Endothelial cell of umbilical vein (primary cell): Measurements from ENCODE around the gene ELOB. TPM values are rescaled to one million over a fixed set of nuclear protein-coding genes. Genes with fewer than 3 reads are reported as not detected.

Experiments used
- BruUV-seq: library from RNA; stranded (reverse); fragments of 400-500 nt; replicated peaks from 2 replicates; lab custom pipeline; 2021; lab: Mats Ljungman, UMichigan
- CTCF ChIA-PET: fragments of 300-600, 350-600 bp; sonication (Branson Sonifier 250); formaldehyde crosslinking; loops from one replicate; lab custom pipeline; 2021; ENCODE audit warnings: antibody characterized with exemption, inconsistent platforms; lab: Charles Lee
- POLR2A ChIA-PET: fragments of 300-600, 350-600 bp; sonication (Branson Sonifier 250); formaldehyde crosslinking; loops from one replicate; lab custom pipeline; 2021; ENCODE audit warnings: antibody characterized with exemption, inconsistent platforms; lab: Charles Lee
- DNase-seq: peaks from one replicate; pipeline ENCODE4 v3.0.0-alpha.2; 2011; ENCODE audit warnings: low read depth, low spot score
- FAIRE-seq: peaks from 2 replicates; lab custom pipeline; 2011; peaks lifted over from hg19 to GRCh38; lab: Jason Lieb, UNC
- H2AFZ ChIP-seq: 2 replicates; pipeline ENCODE4 v1.6.0; 2012; ENCODE audit warnings: low read depth, low read length, control low read depth, inconsistent platforms
- H3K27ac ChIP-seq: 2 replicates; pipeline ENCODE4 v1.5.1; 2011; ENCODE audit warnings: low read depth, mild to moderate bottlenecking, control low read depth, low read length, moderate library complexity; ENCODE audit not compliant: insufficient read depth
- H3K27me3 ChIP-seq, 2 experiments: 2 replicates each; pipeline versions ENCODE4 v1.6.0 to v1.6.1; 2011; ENCODE audit warnings: low read length in 2 of 2, mixed read lengths in 1 of 2; ENCODE audit not compliant: control insufficient read depth in 2 of 2, insufficient read depth in 2 of 2
- H3K36me3 ChIP-seq, 2 experiments: 2 replicates in 1 of 2; 3 replicates in 1 of 2; pipeline ENCODE4 v1.5.1; 2011; ENCODE audit warnings: low read length in 2 of 2, mild to moderate bottlenecking in 1 of 2, moderate library complexity in 1 of 2; ENCODE audit not compliant: control insufficient read depth in 2 of 2, insufficient read depth in 2 of 2; ENCODE audit errors: extremely low read depth in 1 of 2
- H3K4me1 ChIP-seq: 3 replicates; pipeline ENCODE4 v1.5.1; 2011; ENCODE audit warnings: mild to moderate bottlenecking, low read length; ENCODE audit not compliant: control insufficient read depth, insufficient read depth; ENCODE audit errors: extremely low read depth
- H3K4me2 ChIP-seq: 2 replicates; pipeline ENCODE4 v1.6.1; 2011; ENCODE audit warnings: low read length, control low read depth, mixed read lengths; ENCODE audit not compliant: insufficient read depth
- H3K4me3 ChIP-seq, 3 experiments: fragments of 200-600 bp in 1 of 3; sonication (generic), shearing (Covaris generic) in 1 of 3; replicated peaks in 1 of 3; 2 replicates each; pipeline ENCODE4 v1.5.1; 2011 to 2016; ENCODE audit warnings: control low read depth in 3 of 3, low read length in 3 of 3, mild to moderate bottlenecking in 2 of 3, inconsistent platforms in 1 of 3, low read depth in 1 of 3, moderate library complexity in 1 of 3; ENCODE audit not compliant: insufficient read depth in 1 of 3
- H3K79me2 ChIP-seq: 2 replicates; pipeline ENCODE4 v1.6.0; 2012; ENCODE audit warnings: low read length, inconsistent platforms; ENCODE audit not compliant: control insufficient read depth, insufficient read depth
- H3K9ac ChIP-seq: replicated peaks from 2 replicates; pipeline ENCODE3; 2011; ENCODE audit warnings: low read length, control low read depth; ENCODE audit not compliant: insufficient read depth; ENCODE audit errors: extremely low read depth
- H3K9me1 ChIP-seq: replicated peaks from 3 replicates; pipeline ENCODE4 v1.6.0; 2011; ENCODE audit warnings: mild to moderate bottlenecking, low read length; ENCODE audit not compliant: control insufficient read depth, insufficient read depth; ENCODE audit errors: extremely low read depth
- H3K9me3 ChIP-seq: replicated peaks from 2 replicates; pipeline ENCODE4 v1.5.1; 2012; ENCODE audit warnings: low read length, inconsistent platforms; ENCODE audit not compliant: control insufficient read depth, insufficient read depth
- H4K20me1 ChIP-seq: replicated peaks from 2 replicates; pipeline ENCODE3; 2011; ENCODE audit warnings: mild to moderate bottlenecking, low read length; ENCODE audit not compliant: control insufficient read depth, insufficient read depth; ENCODE audit errors: extremely low read depth
- CTCF ChIP-seq, 2 donors: IDR thresholded peaks; 1 replicate in 1 of 2; 2 replicates in 1 of 2; pipeline ENCODE4 v1.5.1; 2011; ENCODE audit warnings: low read length in 2 of 2, mild to moderate bottlenecking in 2 of 2, moderate library complexity in 2 of 2, control low read depth in 1 of 2, inconsistent platforms in 1 of 2, low read depth in 1 of 2; ENCODE audit not compliant: insufficient read depth in 1 of 2; ENCODE audit errors: extremely low read depth in 1 of 2
- EZH2 ChIP-seq: IDR thresholded peaks from 2 replicates; pipeline ENCODE4 v1.6.1; 2012; ENCODE audit warnings: borderline replicate concordance, low read depth, mild to moderate bottlenecking, moderate library complexity, low read length, inconsistent platforms; ENCODE audit not compliant: severe bottlenecking
- FOS ChIP-seq: IDR thresholded peaks from 2 replicates; pipeline ENCODE4 v1.6.1; 2011; ENCODE audit warnings: mild to moderate bottlenecking, low read length, moderate library complexity, borderline replicate concordance; ENCODE audit not compliant: insufficient read depth
- GATA2 ChIP-seq: IDR thresholded peaks from 2 replicates; pipeline ENCODE4 v1.7.0; 2011; ENCODE audit warnings: low read depth, mild to moderate bottlenecking, moderate library complexity, mixed read lengths, low read length; ENCODE audit not compliant: insufficient read length, insufficient read depth
- JUN ChIP-seq: IDR thresholded peaks from 2 replicates; pipeline ENCODE4 v1.6.1; 2011; ENCODE audit warnings: borderline replicate concordance, low read depth; ENCODE audit not compliant: insufficient read length, insufficient read depth
- MYC ChIP-seq: IDR thresholded peaks from one replicate; pipeline ENCODE4 v1.6.1; 2011; ENCODE audit warnings: mild to moderate bottlenecking, low read depth, low read length
- POLR2AphosphoS5 ChIP-seq: IDR thresholded peaks from 2 replicates; pipeline ENCODE4 v1.6.1; 2012; ENCODE audit warnings: low read depth, mild to moderate bottlenecking, control low read depth, low read length, moderate library complexity; ENCODE audit not compliant: insufficient read depth
- dilution Hi-C: fragments of 300-500 bp; cut with MboI; formaldehyde crosslinking; loops from one replicate; pipeline ENCODE4 v1.15.0; 2019; ENCODE audit warnings: low sequenced_read_pairs; ENCODE audit not compliant: extremely low pct_ligation_motif_present
- intact Hi-C: fragments of 100-400 bp; cut with micrococcal nuclease; formaldehyde crosslinking; loops from one replicate; pipeline ENCODE4 v1.10.0; 2022
- polyA plus RNA-seq, 4 experiments: library from polyadenylated mRNA; depleted of rRNA in 3 of 4; stranded (reverse) in 3 of 4; unstranded in 1 of 4; fragments of >200 nt; gene quantifications; 2 replicates each; pipeline versions ENCODE4 v1.2.1 to v1.2.3, GENCODE V29; 2011 to 2012; ENCODE audit warnings: missing spikeins in 1 of 4
- total RNA-seq: library from RNA; stranded (reverse); gene quantifications from 2 replicates; pipeline ENCODE4 v1.2.3, GENCODE V29; 2021
- TF ChIP-seq, protein P1 (sequence below): IDR thresholded peaks from 2 replicates; pipeline ENCODE4 v1.6.1; 2011; ENCODE audit not compliant: insufficient read depth, insufficient read length

The ELOB gene
- total and polyA plus RNA-seq, 2 donors (not counting 3 experiments of a cell fraction or from before 2014, with no cell fraction given) = 251 to 848 TPM

DNA sequence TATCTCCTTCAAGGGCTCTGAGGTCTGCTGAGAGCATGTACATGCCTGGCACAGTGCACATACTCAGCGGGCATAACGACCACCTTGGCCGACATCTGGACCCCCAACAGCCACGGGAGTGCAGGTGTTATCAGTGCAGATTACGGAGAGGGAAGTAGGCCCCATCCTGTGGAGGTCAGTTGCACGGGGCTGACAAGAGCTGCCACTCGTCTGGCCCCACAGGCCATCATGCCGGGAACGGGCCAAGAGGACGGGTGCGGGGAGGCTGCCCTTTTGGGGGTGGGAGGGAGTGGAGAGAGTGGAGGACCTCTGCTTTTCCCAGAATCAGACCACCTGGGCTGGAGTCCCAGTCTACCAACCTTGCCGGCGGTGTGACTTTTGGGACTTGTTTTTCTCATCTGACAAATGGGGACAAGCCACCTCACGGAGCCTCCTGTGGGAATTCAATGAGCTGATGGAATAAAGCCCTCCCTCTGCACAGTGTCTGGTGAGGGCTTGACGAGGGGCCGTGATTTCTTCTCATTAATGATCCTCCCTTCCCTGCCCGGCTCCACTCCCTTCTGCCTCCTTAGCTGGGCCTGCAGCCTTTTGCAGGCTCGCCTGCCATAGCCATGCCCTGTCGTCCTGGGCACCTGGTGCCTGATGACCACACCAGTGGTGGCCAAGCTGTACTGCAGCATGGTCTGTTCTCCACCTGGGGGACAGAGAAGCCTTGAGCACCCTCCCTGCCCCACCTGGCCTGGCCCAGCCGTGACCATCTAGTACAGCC, 5.7 kb upstream of the ELOB start:
- Histone ChIP-seq H3K9me3 (no peaks in the 10 kb centered on the region), H3K36me3 (no peaks in the 10 kb centered on the region), H3K4me3 (no peak overlapping the region), H3K9ac (no peak overlapping the region), H4K20me1 (no peaks in the 10 kb centered on the region), H3K4me1 (no peaks in the 10 kb centered on the region), H3K4me2 (no peak overlapping the region), H3K9me1 (no peaks in the 10 kb centered on the region), H3K79me2 (no peaks in the 10 kb centered on the region), H3K27me3 (peaks cover 10 to 18% of the 10 kb centered on the region in 2 experiments), H2AFZ (no peak overlapping the region), H3K27ac (no peak overlapping the region)
- CTCF ChIA-PET = interaction anchor here (1.8 kb wide), 1 partner anchor 56 kb away, joined by 5 read pairs; no protein-coding TSS in a partner anchor
- TF ChIP-seq, protein P1, sequence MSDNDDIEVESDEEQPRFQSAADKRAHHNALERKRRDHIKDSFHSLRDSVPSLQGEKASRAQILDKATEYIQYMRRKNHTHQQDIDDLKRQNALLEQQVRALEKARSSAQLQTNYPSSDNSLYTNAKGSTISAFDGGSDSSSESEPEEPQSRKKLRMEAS = no peak
- TF ChIP-seq POLR2AphosphoS5 = no peak
- no peak for TF ChIP-seq EZH2
- TF ChIP-seq GATA2 = no peak
- no peak for TF ChIP-seq JUN
- TF ChIP-seq CTCF (IDR thresholded peaks at IDR 0.05; ENCODE audit: extremely low read depth in 1 of 2, insufficient read depth in 1 of 2, low read depth in 1 of 2, low read length in 2 of 2) = no peak
- TF ChIP-seq MYC = no peak
- no peak for TF ChIP-seq FOS
- FAIRE-seq (no peak), DNase-seq (no peak)
- POLR2A ChIA-PET = no interaction called here
- no TSS peak for BruUV-seq
- intact Hi-C loops = no loop called here
- dilution Hi-C loops = no loop called here
